Testis (tissue), 3 donors: Measurements from ENCODE around the gene SMG6. TPM values are rescaled to one million over a fixed set of nuclear protein-coding genes. Genes with fewer than 3 reads are reported as not detected.

Experiments used
- DNase-seq: peaks from one replicate; pipeline ENCODE4 v3.0.0-alpha.2; 2019
- H3K27ac ChIP-seq, 2 donors: fragments of 200-600 bp; sonication (generic); one replicate each; pipeline ENCODE4 v1.5.1; 2019
- H3K27me3 ChIP-seq: fragments of 200-600 bp; sonication (generic); one replicate; pipeline ENCODE4 v1.5.1; 2019
- H3K36me3 ChIP-seq: fragments of 200-600 bp; sonication (generic); one replicate; pipeline ENCODE4 v1.5.1; 2017; ENCODE audit warnings: low read depth; ENCODE audit errors: missing control alignments
- H3K4me1 ChIP-seq: fragments of 200-600 bp; sonication (generic); one replicate; pipeline ENCODE4 v1.5.1; 2019
- H3K4me3 ChIP-seq, 2 donors: fragments of 200-600 bp; sonication (generic); one replicate each; pipeline ENCODE4 v1.5.1; 2017 to 2019
- H3K9me3 ChIP-seq: fragments of 200-600 bp; sonication (generic); one replicate; pipeline ENCODE4 v1.5.1; 2017
- POLR2A ChIP-seq: fragments of 450-650 bp; IDR thresholded peaks from one replicate; pipeline ENCODE4 v1.6.1; 2017; ENCODE audit warnings: antibody characterized with exemption, mild to moderate bottlenecking, moderate library complexity
- WGBS, 2 donors: methylation state at CpG; one replicate each; pipeline ENCODE4 v1.1.5; 2018; 5-methylcytosine and 5-hydroxymethylcytosine counted together
- intact Hi-C: fragments of 100-400 bp; cut with DNase I; formaldehyde crosslinking; loops from one replicate; pipeline ENCODE4 v1.15.1; 2023; ENCODE audit warnings: low total_unique reads
- polyA plus RNA-seq: library from polyadenylated mRNA; stranded (reverse); fragments of 350-450 nt; fragmentation: Illumina TruSeq; extraction: RNeasy Lipid Tissue Mini Kit (QIAGEN cat#74804); gene quantifications from one replicate; pipeline ENCODE4 v1.2.3, GENCODE V29; 2014; ENCODE audit warnings: low read depth, low replicate concordance; ENCODE audit not compliant: insufficient read depth
- total RNA-seq, 2 donors: library from RNA; depleted of rRNA; stranded (reverse); fragments of >200 nt; gene quantifications; one replicate each; pipeline ENCODE4 v1.2.3, GENCODE V29; 2016
- TF ChIP-seq, protein P1 (sequence below), 3 experiments: fragments of 450-650 bp in 2 of 3; fragments of 200-600 bp in 1 of 3; sonication (generic) in 1 of 3; IDR thresholded peaks; one replicate each; pipeline ENCODE4 v1.5.1; 2016 to 2019; ENCODE audit warnings: antibody characterized with exemption in 3 of 3, mild to moderate bottlenecking in 2 of 3, moderate library complexity in 1 of 3

Gene SMG6
- total and polyA plus RNA-seq, 3 donors from 2014 or later: 68.7 to 86.5 (median 80.6) TPM

DNA sequence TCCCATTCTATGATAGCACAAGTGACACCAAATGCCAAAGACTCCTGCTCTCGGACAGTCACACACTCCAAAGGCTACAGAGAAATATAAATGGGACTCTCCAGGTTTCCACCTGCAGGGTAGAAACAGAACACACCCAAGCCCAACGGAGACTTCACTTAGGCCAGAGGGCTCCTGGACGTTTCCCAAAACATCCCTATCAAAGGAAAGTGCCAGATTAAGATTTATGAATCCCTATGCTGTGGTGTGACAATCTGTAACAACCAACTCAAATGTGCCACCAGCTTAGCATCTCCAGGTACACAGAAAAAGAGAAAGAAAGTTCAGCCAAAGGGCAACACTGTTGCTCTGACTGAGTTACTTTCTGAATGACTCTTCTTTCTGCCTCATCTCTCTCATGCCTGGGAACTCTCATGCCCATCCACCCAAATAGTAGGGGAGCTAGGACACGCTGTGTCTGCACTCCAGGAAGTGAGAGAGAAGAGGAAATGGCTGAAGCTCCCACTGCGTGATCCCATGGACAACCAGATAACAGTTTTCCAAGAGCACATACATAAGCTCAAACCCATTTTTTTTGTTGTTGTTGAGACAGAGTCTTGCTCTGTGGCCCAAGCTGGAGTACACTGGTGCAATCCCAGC lies 49.7 kb downstream of the SMG6 start:
- Histone ChIP-seq H3K36me3 (no peaks in the 10 kb centered on the region), H3K27me3 (no peaks in the 10 kb centered on the region), H3K4me1 (no peaks in the 10 kb centered on the region), H3K9me3 (no peaks in the 10 kb centered on the region), H3K4me3 (no peak overlapping the region), H3K27ac (no peak overlapping the region)
- no peak for DNase-seq
- intact Hi-C loops: no loop called here
- TF ChIP-seq, protein P1, sequence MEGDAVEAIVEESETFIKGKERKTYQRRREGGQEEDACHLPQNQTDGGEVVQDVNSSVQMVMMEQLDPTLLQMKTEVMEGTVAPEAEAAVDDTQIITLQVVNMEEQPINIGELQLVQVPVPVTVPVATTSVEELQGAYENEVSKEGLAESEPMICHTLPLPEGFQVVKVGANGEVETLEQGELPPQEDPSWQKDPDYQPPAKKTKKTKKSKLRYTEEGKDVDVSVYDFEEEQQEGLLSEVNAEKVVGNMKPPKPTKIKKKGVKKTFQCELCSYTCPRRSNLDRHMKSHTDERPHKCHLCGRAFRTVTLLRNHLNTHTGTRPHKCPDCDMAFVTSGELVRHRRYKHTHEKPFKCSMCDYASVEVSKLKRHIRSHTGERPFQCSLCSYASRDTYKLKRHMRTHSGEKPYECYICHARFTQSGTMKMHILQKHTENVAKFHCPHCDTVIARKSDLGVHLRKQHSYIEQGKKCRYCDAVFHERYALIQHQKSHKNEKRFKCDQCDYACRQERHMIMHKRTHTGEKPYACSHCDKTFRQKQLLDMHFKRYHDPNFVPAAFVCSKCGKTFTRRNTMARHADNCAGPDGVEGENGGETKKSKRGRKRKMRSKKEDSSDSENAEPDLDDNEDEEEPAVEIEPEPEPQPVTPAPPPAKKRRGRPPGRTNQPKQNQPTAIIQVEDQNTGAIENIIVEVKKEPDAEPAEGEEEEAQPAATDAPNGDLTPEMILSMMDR (IDR thresholded peaks at IDR 0.05): no peak
- TF ChIP-seq POLR2A: no peak
- 63 to 78% methylated on average over 5 of the region's 5 CpGs for WGBS, 2 donors

DNA sequence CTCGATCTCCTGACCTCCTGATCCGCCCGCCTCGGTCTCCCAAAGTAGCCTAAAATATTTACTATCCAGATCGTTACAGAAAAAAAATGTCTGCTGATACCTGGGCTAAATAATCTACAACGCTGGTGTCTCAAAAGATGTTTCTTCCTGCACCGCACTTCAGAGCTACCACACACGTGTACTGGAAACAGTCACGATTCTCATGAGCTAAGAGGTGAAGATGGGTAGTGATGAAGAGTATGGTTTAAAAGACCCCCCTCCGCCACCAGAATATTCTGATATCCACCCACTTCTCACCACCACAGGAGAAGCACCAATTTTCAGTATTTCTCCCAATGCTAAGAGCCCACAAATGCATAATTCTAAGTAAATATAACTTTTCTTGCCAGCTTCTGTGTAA lies 50.2 kb downstream of the SMG6 start:
- H3K27ac ChIP-seq: no peak overlapping the region
- no peak for DNase-seq
- intact Hi-C loops: no loop called here
- TF ChIP-seq, protein P1 (IDR thresholded peaks at IDR 0.05): no peak
- 83 to 89% methylated on average over 10 of the region's 10 CpGs for WGBS, 2 donors
- no peaks in the 10 kb centered on the region for H3K27me3 ChIP-seq
- H3K4me1 ChIP-seq: no peaks in the 10 kb centered on the region
- H3K36me3 ChIP-seq: no peaks in the 10 kb centered on the region
- H3K4me3 ChIP-seq: no peak overlapping the region
- H3K9me3 ChIP-seq: no peaks in the 10 kb centered on the region

DNA sequence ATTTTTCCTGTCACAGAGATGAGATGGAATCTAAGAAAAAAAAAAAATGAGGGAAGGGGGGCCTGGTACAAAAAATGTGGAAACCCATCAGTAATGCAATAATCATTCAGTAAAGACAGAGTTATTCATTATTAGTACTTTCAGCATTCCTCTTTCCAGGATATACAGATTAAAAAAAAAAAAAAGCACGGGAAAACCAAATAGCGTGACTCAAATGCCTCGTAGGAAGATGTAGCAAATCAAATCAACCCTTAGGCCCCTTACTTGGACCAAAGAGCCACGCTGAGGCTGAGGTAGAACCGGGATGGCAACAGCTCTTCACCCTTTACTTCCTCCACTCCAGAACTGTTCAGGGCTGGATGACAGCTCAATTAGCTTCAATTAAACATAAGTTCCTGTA lies 52.5 kb downstream of the SMG6 start:
- Histone ChIP-seq H3K4me3 (no peak overlapping the region), H3K36me3 (no peaks in the 10 kb centered on the region), H3K4me1 (no peaks in the 10 kb centered on the region), H3K9me3 (no peaks in the 10 kb centered on the region), H3K27me3 (no peaks in the 10 kb centered on the region), H3K27ac (no peak overlapping the region)
- TF ChIP-seq, protein P1 (IDR thresholded peaks at IDR 0.05): no peak
- no peak for TF ChIP-seq POLR2A
- WGBS, 2 donors: 87 to 90% methylated on average over 5 of the region's 5 CpGs
- intact Hi-C loops: no loop called here
- no peak for DNase-seq

DNA sequence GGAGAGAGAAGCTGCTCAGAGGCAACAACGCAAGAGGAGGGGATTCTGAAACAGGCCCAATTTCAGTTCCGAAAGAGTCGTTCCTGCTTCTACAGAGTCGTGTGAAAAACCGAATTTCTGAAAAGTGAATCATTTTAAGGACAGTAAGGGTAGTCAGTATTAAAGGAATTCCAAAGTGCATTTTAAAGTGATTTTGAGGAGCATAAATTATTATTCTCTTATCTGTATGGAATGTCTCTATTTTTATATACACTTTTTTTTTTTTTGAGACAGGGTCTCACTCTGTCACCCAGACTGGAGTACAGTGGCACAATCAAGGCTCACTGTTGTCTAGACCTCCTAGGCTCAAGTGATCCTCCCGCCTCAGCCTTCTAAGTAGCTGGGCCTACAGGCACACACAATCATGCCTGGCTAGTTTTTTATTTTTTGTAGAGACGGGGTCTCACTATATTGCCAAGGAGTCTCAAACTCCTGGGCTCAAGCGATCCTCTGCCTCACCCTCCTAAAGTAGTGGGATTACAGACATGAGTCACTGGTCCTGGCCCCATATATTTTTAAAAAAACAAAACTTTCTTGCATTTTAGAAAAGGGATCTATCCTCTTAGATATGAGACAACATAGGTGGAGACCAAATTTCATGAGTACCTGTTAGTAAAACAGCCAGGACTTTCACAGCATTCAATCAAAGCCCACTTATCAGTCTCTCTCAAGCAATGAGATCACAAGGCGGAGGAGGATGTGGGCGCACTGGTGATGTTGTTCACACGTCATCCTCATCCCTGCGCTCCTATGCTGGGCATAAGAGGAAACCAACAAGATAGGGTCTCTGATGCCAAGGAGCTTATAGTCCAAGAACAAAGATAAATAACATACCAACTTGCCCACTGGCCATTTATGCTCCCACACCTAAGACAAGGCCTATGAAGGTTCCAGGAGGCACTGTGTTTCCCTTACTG lies 53.2 kb downstream of the SMG6 start:
- no peak for DNase-seq
- intact Hi-C loops: no loop called here
- TF ChIP-seq, protein P1 (IDR thresholded peaks at IDR 0.05): no peak
- TF ChIP-seq POLR2A: no peak

More for the DNA sequence above, 53.2 kb downstream of the SMG6 start:
- Histone ChIP-seq H3K27ac (no peak overlapping the region), H3K36me3 (no peaks in the 10 kb centered on the region), H3K4me1 (no peaks in the 10 kb centered on the region), H3K9me3 (no peaks in the 10 kb centered on the region), H3K27me3 (no peaks in the 10 kb centered on the region), H3K4me3 (no peak overlapping the region)
- WGBS, 2 donors: 93 to 95% methylated on average over 12 of the region's 12 CpGs
